ENCODE results near the gene CRIP3. TPM values are rescaled to one million over a fixed set of nuclear protein-coding genes. Genes with fewer than 3 reads are reported as not detected.

The CRIP3 gene
- total and polyA plus RNA-seq, 2 of the 8 experiments (the other 6 are each of a cell fraction or from before 2014, with no cell fraction given): 34.0 to 46.3 TPM

DNA sequence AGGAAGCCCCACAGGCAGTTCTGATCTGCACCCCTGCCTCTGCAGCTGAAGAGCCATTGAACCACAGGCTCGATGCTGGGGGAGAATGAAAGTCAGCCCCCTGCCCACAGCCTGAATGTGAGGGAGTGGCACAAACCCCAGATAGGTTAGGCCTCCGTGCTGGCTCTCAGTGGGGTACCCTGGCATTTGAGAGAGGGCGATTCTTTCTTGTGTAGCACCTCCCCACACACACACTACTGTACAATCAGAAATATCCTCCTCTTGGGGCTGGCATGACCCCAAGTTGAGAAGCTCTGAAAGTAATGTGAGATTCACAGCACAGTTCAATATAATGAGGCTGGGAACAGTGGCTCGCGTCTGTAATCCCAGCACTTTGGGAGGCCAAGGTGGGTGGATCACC, 47.4 kb downstream of the CRIP3 start (continued):
- TF ChIP-seq CBX5 (IDR thresholded peaks at IDR 0.05; ENCODE audit: low read depth, low read length) (no peak), CTBP2 (IDR thresholded peaks at IDR 0.05; ENCODE audit: borderline replicate concordance, insufficient read depth, insufficient read length, low read length) (no peak), HDAC6 (IDR thresholded peaks at IDR 0.05; ENCODE audit: low read depth, low read length) (no peak), KDM4A (IDR thresholded peaks at IDR 0.05; ENCODE audit: low read depth, low read length, severe bottlenecking) (no peak)
